DOHH2 (cell line): Measurements from ENCODE around the gene FBXL5.

Source experiments
- H3F3A ChIP-seq: fragments of 200-600 bp; sonication (generic), shearing (Covaris generic); 2 replicates; pipeline ENCODE4 v1.6.0; 2016; ENCODE audit warnings: antibody characterized with exemption, mild to moderate bottlenecking; ENCODE audit not compliant: control insufficient read depth, insufficient read depth
- H3K27ac ChIP-seq: fragments of 200-600 bp; sonication (generic); 2 replicates; pipeline ENCODE4 v1.5.1; 2014; ENCODE audit warnings: low read depth, mild to moderate bottlenecking, low read length, moderate library complexity
- H3K27me3 ChIP-seq: fragments of 200-600 bp; sonication (generic); 2 replicates; pipeline ENCODE4 v1.6.1; 2014; ENCODE audit warnings: mild to moderate bottlenecking, low read length, mixed read lengths; ENCODE audit not compliant: control insufficient read depth
- H3K36me3 ChIP-seq: fragments of 200-600 bp; sonication (generic); 2 replicates; pipeline ENCODE4 v1.6.1; 2014; ENCODE audit warnings: mild to moderate bottlenecking, low read length, moderate library complexity, mixed read lengths; ENCODE audit not compliant: control insufficient read depth
- H3K4me1 ChIP-seq: fragments of 200-600 bp; sonication (generic); 2 replicates; pipeline ENCODE4 v1.6.1; 2014; ENCODE audit warnings: mild to moderate bottlenecking, low read length, mixed read lengths; ENCODE audit not compliant: control insufficient read depth
- H3K4me2 ChIP-seq: fragments of 200-600 bp; sonication (generic); 2 replicates; pipeline ENCODE4 v1.6.0; 2014; ENCODE audit warnings: mild to moderate bottlenecking, low read length, moderate library complexity
- H3K4me3 ChIP-seq: fragments of 200-600 bp; sonication (generic); 2 replicates; pipeline ENCODE4 v1.5.1; 2014; ENCODE audit warnings: mild to moderate bottlenecking, low read length, mixed read lengths
- H3K79me2 ChIP-seq: fragments of 200-600 bp; sonication (generic); 2 replicates; pipeline ENCODE4 v1.6.1; 2014; ENCODE audit warnings: mild to moderate bottlenecking, low read length, mixed read lengths; ENCODE audit not compliant: control insufficient read depth
- H3K9me2 ChIP-seq: fragments of 200-600 bp; sonication (generic); replicated peaks from 2 replicates; pipeline ENCODE4 v1.6.1; 2014; ENCODE audit warnings: mild to moderate bottlenecking, low read length, mixed read lengths; ENCODE audit not compliant: control insufficient read depth
- H3K9me3 ChIP-seq: fragments of 200-600 bp; sonication (generic); 2 replicates; pipeline ENCODE4 v1.6.1; 2014; ENCODE audit warnings: antibody characterized with exemption, low read length, mixed read lengths; ENCODE audit not compliant: control insufficient read depth, insufficient read depth
- H4K20me1 ChIP-seq: fragments of 200-600 bp; sonication (generic); 2 replicates; pipeline ENCODE4 v1.6.0; 2014; ENCODE audit warnings: low read depth, mild to moderate bottlenecking, antibody characterized with exemption, low read length, moderate library complexity; ENCODE audit not compliant: control insufficient read depth, insufficient read depth
- EZH2phosphoT487 ChIP-seq: fragments of 200-600 bp; sonication (generic); IDR thresholded peaks from 2 replicates; pipeline ENCODE4 v1.6.1; 2017; ENCODE audit warnings: borderline replicate concordance, mild to moderate bottlenecking, antibody characterized with exemption, low read length, moderate library complexity, mixed read lengths
- TF ChIP-seq, protein P1 (sequence below): fragments of 200-600 bp; sonication (generic); IDR thresholded peaks from one replicate; pipeline ENCODE4 v1.5.1; 2014; ENCODE audit warnings: antibody characterized with exemption, mild to moderate bottlenecking, low read depth, low read length; ENCODE audit not compliant: poor library complexity, severe bottlenecking

FBXL5 gene

DNA sequence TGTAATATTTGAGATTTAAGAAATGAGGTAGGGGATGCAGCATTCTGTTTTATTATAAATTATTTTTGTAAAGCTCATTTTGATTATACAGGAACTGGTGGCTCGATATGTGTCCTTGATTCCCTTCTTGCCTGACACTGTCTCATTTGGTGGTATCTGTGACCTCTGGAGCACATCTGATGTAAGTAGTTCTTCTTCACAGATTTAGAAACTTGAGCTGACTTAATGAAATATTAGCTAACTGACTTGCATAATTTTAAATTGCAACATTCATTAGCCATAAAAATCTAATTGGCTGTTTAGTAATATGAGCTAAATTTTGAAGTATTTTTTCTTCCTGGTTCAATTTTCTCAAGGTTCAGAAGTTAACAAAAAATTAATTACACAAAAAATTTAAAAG lies 69.1 kb downstream of the FBXL5 start:
- no peak for TF ChIP-seq EZH2phosphoT487
- TF ChIP-seq, protein P1, sequence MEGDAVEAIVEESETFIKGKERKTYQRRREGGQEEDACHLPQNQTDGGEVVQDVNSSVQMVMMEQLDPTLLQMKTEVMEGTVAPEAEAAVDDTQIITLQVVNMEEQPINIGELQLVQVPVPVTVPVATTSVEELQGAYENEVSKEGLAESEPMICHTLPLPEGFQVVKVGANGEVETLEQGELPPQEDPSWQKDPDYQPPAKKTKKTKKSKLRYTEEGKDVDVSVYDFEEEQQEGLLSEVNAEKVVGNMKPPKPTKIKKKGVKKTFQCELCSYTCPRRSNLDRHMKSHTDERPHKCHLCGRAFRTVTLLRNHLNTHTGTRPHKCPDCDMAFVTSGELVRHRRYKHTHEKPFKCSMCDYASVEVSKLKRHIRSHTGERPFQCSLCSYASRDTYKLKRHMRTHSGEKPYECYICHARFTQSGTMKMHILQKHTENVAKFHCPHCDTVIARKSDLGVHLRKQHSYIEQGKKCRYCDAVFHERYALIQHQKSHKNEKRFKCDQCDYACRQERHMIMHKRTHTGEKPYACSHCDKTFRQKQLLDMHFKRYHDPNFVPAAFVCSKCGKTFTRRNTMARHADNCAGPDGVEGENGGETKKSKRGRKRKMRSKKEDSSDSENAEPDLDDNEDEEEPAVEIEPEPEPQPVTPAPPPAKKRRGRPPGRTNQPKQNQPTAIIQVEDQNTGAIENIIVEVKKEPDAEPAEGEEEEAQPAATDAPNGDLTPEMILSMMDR: no peak
- Histone ChIP-seq H3K27ac (no peak overlapping the region), H3K36me3 (no peaks in the 10 kb centered on the region), H3K9me3 (no peaks in the 10 kb centered on the region), H3K9me2 (peaks cover 4% of the 10 kb centered on the region), H3K4me2 (no peak overlapping the region), H3K79me2 (no peaks in the 10 kb centered on the region), H3K4me1 (peaks cover 14% of the 10 kb centered on the region), H3K27me3 (no peaks in the 10 kb centered on the region), H4K20me1 (no peaks in the 10 kb centered on the region), H3K4me3 (no peak overlapping the region), H3F3A (no peaks in the 10 kb centered on the region; the same call in 1 of the 2 replicates)

- TF ChIP-seq, protein P1: no peak
- TF ChIP-seq EZH2phosphoT487: no peak
Observed at GRCh38 chr4:15585331-15585730, 69.8 kb downstream of the FBXL5 start.

DNA sequence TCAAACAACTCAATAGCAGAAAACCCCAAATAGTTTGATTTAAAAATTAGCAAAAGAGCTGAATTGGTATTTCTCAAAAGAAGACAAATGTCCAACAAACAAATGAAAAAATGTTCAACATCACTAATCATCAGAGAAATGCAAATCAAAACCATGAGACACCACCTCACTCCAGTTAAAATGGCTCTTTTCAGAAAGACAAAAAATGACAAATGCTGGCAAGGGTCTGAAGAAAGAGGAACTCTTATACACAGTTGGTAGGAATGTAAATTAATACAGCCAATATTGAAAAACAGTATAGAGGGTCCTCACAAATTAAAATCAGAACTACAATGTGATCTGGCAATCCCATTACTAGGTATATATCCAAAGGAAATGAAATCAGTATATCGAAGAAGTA lies 70.4 kb downstream of the FBXL5 start:
- Histone ChIP-seq H3K4me2 (no peak overlapping the region), H3K9me3 (no peaks in the 10 kb centered on the region), H3F3A (no peaks in the 10 kb centered on the region; the same call in 1 of the 2 replicates), H4K20me1 (no peaks in the 10 kb centered on the region), H3K4me3 (no peak overlapping the region), H3K36me3 (no peaks in the 10 kb centered on the region), H3K27ac (no peak overlapping the region), H3K79me2 (no peaks in the 10 kb centered on the region), H3K9me2 (peaks cover 4% of the 10 kb centered on the region), H3K27me3 (no peaks in the 10 kb centered on the region), H3K4me1 (peaks cover 14% of the 10 kb centered on the region)
- TF ChIP-seq, protein P1: no peak
- no peak for TF ChIP-seq EZH2phosphoT487

More at GRCh38 chr4:15585331-15585730, 69.8 kb downstream of the FBXL5 start:
- H3K27ac ChIP-seq: no peak overlapping the region
- H4K20me1 ChIP-seq: no peaks in the 10 kb centered on the region
- no peaks in the 10 kb centered on the region for H3K9me3 ChIP-seq
- no peaks in the 10 kb centered on the region for H3K27me3 ChIP-seq
- H3K9me2 ChIP-seq: peaks cover 4% of the 10 kb centered on the region
- H3F3A ChIP-seq: no peaks in the 10 kb centered on the region; the same call in 1 of the 2 replicates
- H3K36me3 ChIP-seq: no peaks in the 10 kb centered on the region
- H3K4me1 ChIP-seq: peaks cover 14% of the 10 kb centered on the region
- H3K79me2 ChIP-seq: no peaks in the 10 kb centered on the region
- H3K4me3 ChIP-seq: no peak overlapping the region
- no peak overlapping the region for H3K4me2 ChIP-seq
